GM20000 (cell line): ENCODE results near the gene NOXRED1.
A peak's percentile ranks its signal among the peaks of the same experiment; 100 is the strongest.

Source experiments
- DNase-seq: peaks from one replicate; pipeline ENCODE4 v3.0.0; 2012; ENCODE audit warnings: low spot score
- TF ChIP-seq, protein P1 (sequence below): IDR thresholded peaks from 2 replicates; pipeline ENCODE4 v1.5.1; 2012; ENCODE audit warnings: mild to moderate bottlenecking, control low read depth; ENCODE audit errors: extremely low read depth, missing control alignments

NOXRED1 gene

DNA sequence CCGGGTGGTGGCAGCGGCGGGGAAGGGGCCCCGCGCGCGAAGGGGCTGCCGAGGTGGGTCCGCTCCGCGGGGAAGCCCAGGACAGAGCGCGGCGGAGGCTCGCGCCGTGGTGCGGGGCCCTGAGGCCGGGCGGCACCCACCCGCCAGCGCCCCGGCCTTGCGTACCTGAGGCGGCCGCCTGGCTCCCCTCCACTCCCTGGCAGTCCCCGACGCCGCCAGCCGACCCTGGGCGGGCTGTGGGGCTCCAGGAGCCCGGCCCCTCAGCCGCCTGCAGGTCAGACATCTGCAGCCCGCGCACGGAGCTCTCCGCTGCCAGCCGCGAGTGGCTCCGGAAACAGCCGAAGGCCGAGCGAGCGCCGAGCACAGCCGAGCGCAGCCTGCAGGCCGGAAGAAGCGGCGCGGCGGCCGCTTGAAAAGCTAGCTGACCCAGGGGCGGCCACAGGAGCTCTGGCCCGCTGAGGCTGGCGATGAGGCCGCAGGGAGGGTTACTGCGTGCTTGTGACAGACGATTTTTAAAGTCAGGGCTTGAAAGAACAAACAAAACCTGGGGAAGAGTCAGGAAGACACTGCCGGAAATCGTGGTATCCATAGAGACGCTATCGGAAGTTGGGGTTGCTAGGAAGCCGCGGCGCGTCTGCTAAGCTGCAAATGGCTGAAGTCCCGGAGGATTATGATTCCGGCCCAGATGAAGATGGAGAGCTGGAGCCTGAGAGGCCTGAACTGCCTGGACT lies 46.4 kb downstream of the NOXRED1 start, which contains the start of the genes SAMD15 and TMED8:
Gene SAMD15 (plus strand): TSS at position 609 of the 731 bp plus-strand sequence. CDS start 40 bp downstream, at position 649.
Gene TMED8 (minus strand): TSS at position 324 of the 731 bp plus-strand sequence. CDS start 41 bp downstream, at position 283.
- TF ChIP-seq, protein P1, sequence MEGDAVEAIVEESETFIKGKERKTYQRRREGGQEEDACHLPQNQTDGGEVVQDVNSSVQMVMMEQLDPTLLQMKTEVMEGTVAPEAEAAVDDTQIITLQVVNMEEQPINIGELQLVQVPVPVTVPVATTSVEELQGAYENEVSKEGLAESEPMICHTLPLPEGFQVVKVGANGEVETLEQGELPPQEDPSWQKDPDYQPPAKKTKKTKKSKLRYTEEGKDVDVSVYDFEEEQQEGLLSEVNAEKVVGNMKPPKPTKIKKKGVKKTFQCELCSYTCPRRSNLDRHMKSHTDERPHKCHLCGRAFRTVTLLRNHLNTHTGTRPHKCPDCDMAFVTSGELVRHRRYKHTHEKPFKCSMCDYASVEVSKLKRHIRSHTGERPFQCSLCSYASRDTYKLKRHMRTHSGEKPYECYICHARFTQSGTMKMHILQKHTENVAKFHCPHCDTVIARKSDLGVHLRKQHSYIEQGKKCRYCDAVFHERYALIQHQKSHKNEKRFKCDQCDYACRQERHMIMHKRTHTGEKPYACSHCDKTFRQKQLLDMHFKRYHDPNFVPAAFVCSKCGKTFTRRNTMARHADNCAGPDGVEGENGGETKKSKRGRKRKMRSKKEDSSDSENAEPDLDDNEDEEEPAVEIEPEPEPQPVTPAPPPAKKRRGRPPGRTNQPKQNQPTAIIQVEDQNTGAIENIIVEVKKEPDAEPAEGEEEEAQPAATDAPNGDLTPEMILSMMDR: no peak

DNA sequence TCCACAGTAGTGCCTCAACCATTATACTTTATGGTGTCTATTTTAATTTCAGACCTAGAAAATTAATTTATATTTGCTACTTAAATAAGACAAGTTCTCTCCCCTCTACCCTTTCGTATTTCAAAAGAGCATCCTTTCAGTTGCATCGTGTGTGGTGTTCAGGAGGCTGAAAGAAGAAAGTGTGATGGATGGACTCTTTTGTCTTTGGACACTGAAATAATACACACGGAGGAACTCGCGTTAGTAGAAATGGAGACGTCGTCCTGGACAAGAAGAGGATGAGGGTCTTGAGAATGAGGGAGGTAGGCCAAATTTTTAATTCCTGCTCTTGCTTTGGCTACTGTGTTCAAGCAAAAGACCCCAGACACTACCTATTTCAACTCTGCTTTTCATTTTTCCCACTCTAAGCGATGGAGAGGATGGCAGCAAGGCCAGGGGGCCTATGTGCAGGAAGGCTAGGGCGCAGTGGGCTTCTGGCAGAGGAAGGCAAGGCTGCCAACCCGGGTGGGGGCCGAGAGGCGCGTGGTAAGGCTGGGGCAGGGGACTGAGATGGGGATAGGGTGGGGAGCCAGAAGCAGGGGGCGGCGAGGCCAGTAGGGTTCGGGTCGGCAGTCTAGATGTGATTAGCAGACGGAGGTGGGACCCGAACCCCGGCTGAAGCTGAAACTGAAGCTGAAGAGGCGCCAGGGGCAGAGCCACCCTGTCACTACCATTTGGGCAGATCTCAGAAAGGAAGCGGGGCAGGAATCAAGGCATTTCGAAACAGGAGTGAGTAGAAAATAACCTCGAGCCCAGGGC lies 47.2 kb downstream of the NOXRED1 start:
- peak; percentile 30 for DNase-seq
- TF ChIP-seq, protein P1: no peak

More for the DNA sequence above, 46.4 kb downstream of the NOXRED1 start, which contains the start of the genes SAMD15 and TMED8:
- peak; percentile 94 for DNase-seq

DNA sequence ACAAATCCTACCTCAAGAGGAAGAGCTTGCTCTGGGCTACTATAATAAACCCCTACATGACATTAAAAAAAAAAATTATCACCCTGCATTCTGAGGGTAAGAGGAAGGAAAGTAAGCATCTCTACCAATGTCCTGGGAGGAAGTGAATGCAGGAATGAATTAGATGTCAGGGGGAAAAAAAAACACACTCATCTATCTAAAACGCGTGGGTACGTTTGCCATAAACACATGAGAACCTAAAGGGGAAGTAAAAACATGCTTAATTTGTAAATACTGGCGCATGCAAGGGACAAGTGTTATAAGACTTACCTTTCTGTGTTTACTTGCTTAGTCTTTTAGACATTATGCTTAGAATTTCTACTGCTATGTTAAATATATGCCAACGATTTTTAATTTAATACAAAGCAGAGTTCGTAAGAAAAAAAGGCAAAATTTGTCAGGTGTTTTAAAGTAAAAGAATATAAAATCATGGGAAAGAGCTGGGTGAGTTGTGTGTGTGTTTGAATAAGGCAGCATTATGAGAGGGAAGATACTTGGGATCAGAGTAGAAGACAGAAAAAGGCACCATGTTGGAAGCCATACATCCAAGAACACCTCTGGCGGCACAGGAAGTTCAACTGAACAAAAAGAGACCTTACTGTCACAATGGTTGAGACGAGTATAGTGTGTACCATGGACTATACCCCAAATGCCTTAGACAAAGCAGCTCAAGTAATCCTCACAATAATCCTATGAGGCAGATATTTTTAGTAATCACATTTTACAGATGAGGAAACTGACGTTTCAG lies 48.0 kb downstream of the NOXRED1 start:
- peak; percentile 47 for DNase-seq
- TF ChIP-seq, protein P1: no peak

DNA sequence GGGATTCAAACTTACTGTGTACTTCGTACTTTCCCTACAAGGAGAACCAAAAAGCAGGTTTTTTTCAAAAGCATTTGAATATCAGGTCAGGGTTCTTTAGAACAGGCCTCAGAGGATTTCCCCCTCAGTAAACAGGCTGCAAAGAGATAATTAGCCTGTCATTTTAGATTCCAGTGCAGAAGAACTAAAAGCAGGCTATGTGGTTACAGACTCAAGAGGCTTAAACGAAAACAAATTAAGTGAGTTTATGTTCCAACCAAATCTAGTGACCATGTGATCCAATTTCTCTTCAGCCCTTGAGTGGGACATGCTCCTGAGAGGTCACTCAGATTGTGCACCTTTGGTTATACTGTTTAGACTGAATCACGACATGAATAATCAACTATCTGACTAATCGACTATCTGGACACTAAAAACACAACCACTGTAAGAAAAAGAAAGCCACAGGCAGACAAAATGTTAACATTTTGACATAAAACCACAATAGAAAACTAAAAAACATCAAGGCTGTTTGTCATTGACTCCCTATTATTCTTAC lies 51.0 kb downstream of the NOXRED1 start:
- TF ChIP-seq, protein P1: no peak
- peak; percentile 69 for DNase-seq

DNA sequence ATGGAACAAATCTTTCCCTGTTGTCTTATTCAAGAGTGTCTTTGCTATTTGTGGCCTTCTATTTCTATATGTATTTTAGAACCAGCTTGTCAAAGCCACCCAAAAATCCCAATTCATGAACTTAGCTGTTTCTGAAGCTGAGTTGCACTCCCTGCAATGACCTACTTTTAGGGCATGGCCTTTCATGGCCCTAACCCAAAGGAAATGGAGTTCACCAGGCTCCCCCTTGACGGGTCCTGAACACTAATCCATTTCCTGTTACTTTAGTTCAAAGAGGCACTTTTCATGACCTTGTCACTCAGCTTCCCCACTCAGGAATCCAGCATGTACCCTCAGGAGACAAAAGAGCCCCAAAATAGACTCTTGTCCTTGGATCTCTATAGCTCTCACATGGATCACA lies 54.0 kb downstream of the NOXRED1 start:
- DNase-seq: no peak
- TF ChIP-seq, protein P1: no peak

DNA sequence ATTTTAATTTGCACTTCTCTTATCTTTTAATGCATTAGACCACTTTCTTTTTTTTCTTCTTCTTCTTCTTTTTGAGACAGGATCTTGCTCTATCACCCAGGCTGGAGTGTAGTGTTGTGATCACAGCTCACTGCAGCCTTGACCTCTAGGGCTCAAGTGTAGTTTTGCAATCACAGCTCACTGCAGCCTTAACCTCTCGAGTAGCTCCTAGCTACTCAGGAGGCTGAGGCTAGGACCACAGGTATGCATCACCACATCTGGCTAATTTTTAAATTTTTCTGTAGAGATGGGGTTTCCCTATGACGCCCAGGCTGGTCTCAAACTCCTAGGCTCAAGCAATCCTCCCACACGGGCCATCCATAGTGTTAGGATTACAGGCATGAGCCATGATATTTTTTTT lies 59.2 kb downstream of the NOXRED1 start:
- TF ChIP-seq, protein P1: no peak
- no peak for DNase-seq
